Medulla oblongata (tissue), 1 donor: Measurements from ENCODE around the gene ST3GAL4.
"Not testable (repeated sequence)": the region's sequence is repeated elsewhere in the genome, so short reads cannot be mapped to it uniquely, and the experiment has no call there.

Source experiments
- DNase-seq: peaks from one replicate; pipeline ENCODE4 v3.0.0-alpha.2; 2015; ENCODE audit errors: extremely low spot score

Gene ST3GAL4

GRCh38 chr11:126355324-126355925 is at the start of gene ST3GAL4:
Gene ST3GAL4, plus strand, starts transcription at chr11:126355686. Its CDS starts 50,470 bp downstream, at chr11:126406156.
- DNase-seq = peak; percentile 87

- DNase-seq = no peak
Observed at GRCh38 chr11:126305699-126306098, 49.8 kb upstream of the ST3GAL4 start.

- DNase-seq = peak; percentile 60
Observed at GRCh38 chr11:126307706-126308105, 47.8 kb upstream of the ST3GAL4 start.

- DNase-seq = peak; percentile 86
Observed at GRCh38 chr11:126308271-126308671, 47.2 kb upstream of the ST3GAL4 start.

GRCh38 chr11:126308771-126309170 is 46.7 kb upstream of the ST3GAL4 start:
- DNase-seq = not testable (repeated sequence)

GRCh38 chr11:126310200-126310991 is 45.1 kb upstream of the ST3GAL4 start:
- DNase-seq = peak; percentile 92

- peak; percentile 17 for DNase-seq
Observed at GRCh38 chr11:126310992-126311310, 44.5 kb upstream of the ST3GAL4 start.

GRCh38 chr11:126311401-126312291 is 43.8 kb upstream of the ST3GAL4 start:
- DNase-seq = peak; percentile 13

GRCh38 chr11:126312961-126313360 is 42.5 kb upstream of the ST3GAL4 start:
- no peak for DNase-seq

- no peak for DNase-seq
Observed at GRCh38 chr11:126313826-126314225, 41.7 kb upstream of the ST3GAL4 start.

- DNase-seq = no peak
Observed at GRCh38 chr11:126317432-126317755, 38.1 kb upstream of the ST3GAL4 start.

GRCh38 chr11:126317756-126318573 is 37.5 kb upstream of the ST3GAL4 start:
- peak; percentile 80 for DNase-seq

GRCh38 chr11:126318574-126319373 is 36.7 kb upstream of the ST3GAL4 start:
- peak; percentile 56 for DNase-seq

GRCh38 chr11:126319374-126319740 is 36.1 kb upstream of the ST3GAL4 start:
- no peak for DNase-seq

- no peak for DNase-seq
Observed at GRCh38 chr11:126322996-126323395, 32.5 kb upstream of the ST3GAL4 start.

GRCh38 chr11:126327281-126328000 is 28.0 kb upstream of the ST3GAL4 start:
- no peak for DNase-seq

GRCh38 chr11:126328001-126328390 is 27.5 kb upstream of the ST3GAL4 start:
- no peak for DNase-seq

- peak; percentile 28 for DNase-seq
Observed at GRCh38 chr11:126328444-126328843, 27.0 kb upstream of the ST3GAL4 start.

GRCh38 chr11:126328938-126329643 is 26.4 kb upstream of the ST3GAL4 start:
- DNase-seq = no peak
